ENCODE results near the gene NUP210L. TPM values are rescaled to one million over a fixed set of nuclear protein-coding genes. Genes with fewer than 3 reads are reported as not detected.
"Not testable (repeated sequence)": the region's sequence is repeated elsewhere in the genome, so short reads cannot be mapped to it uniquely, and the experiment has no call there.

NUP210L gene
- total RNA-seq, 2 experiments from 2014 or later, result 0.03 to 0.06 TPM

GRCh38 chr1:154093699-154094098 lies 61.2 kb downstream of the NUP210L start:
- CTCF ChIA-PET (ENCODE audit: unreplicated experiment), result no interaction called here
- BruUV-seq (replicated peaks), result no TSS peak
- intact Hi-C loops (cut with micrococcal nuclease; ENCODE audit: unreplicated experiment), result no loop called here
- H3K27ac ChIP-seq (ENCODE audit: low read depth, low read length, poor library complexity, severe bottlenecking), result no peak overlapping the region
- H4K20me1 ChIP-seq (ENCODE audit: insufficient read depth, low read length), result no peaks in the 10 kb centered on the region
- no peaks in the 10 kb centered on the region for H3K9me3 ChIP-seq (ENCODE audit: low read length)
- no peaks in the 10 kb centered on the region for H3K36me3 ChIP-seq (ENCODE audit: insufficient read depth, low read length)
- no peak overlapping the region for H3K4me3 ChIP-seq (ENCODE audit: low read depth, low read length, poor library complexity, severe bottlenecking)
- no peak for DNase-seq (ENCODE audit: low spot score)
- no peaks in the 10 kb centered on the region for H3K79me2 ChIP-seq (ENCODE audit: insufficient read depth, low read depth, low read length)
- no peak overlapping the region for H2AFZ ChIP-seq (ENCODE audit: low read length)
- POLR2A ChIA-PET, result no interaction called here
- no peaks in the 10 kb centered on the region for H3K4me1 ChIP-seq (ENCODE audit: insufficient read depth, low read length, poor library complexity, severe bottlenecking)
- TF ChIP-seq EZH2phosphoT487 (IDR thresholded peaks at IDR 0.05; ENCODE audit: borderline replicate concordance, low read depth, low read length), result no peak
- no peak for TF ChIP-seq CTCF (conservative IDR thresholded peaks at IDR 0.05; ENCODE audit: low read length)
- no peak overlapping the region for H3K4me2 ChIP-seq (ENCODE audit: low read length)
- H3K9me2 ChIP-seq (ENCODE audit: insufficient read depth, low read length), result no peaks in the 10 kb centered on the region

GRCh38 chr1:154091706-154092105 lies 63.2 kb downstream of the NUP210L start:
- no TSS peak for BruUV-seq (replicated peaks)
- Histone ChIP-seq H2AFZ (ENCODE audit: low read length) (no peak overlapping the region), H3K4me2 (ENCODE audit: low read length) (no peak overlapping the region), H3K36me3 (ENCODE audit: insufficient read depth, low read length) (no peaks in the 10 kb centered on the region), H4K20me1 (ENCODE audit: insufficient read depth, low read length) (no peaks in the 10 kb centered on the region), H3K9me3 (ENCODE audit: low read length) (no peaks in the 10 kb centered on the region), H3K27ac (ENCODE audit: low read depth, low read length, poor library complexity, severe bottlenecking) (no peak overlapping the region), H3K79me2 (ENCODE audit: insufficient read depth, low read depth, low read length) (no peaks in the 10 kb centered on the region), H3K4me1 (ENCODE audit: insufficient read depth, low read length, poor library complexity, severe bottlenecking) (no peaks in the 10 kb centered on the region), H3K4me3 (ENCODE audit: low read depth, low read length, poor library complexity, severe bottlenecking) (no peak overlapping the region), H3K9me2 (ENCODE audit: insufficient read depth, low read length) (no peaks in the 10 kb centered on the region)
- intact Hi-C loops (cut with micrococcal nuclease; ENCODE audit: unreplicated experiment), result no loop called here
- no peak for DNase-seq (ENCODE audit: low spot score)
- TF ChIP-seq CTCF (conservative IDR thresholded peaks at IDR 0.05; ENCODE audit: low read length) (no peak), EZH2phosphoT487 (IDR thresholded peaks at IDR 0.05; ENCODE audit: borderline replicate concordance, low read depth, low read length) (no peak)
- ChIA-PET POLR2A (no interaction called here), CTCF (ENCODE audit: unreplicated experiment) (no interaction called here)

- ChIA-PET CTCF (ENCODE audit: unreplicated experiment) (no interaction called here), POLR2A (no interaction called here)
- no peaks in the 10 kb centered on the region for H4K20me1 ChIP-seq (ENCODE audit: insufficient read depth, low read length)
- no peak overlapping the region for H3K4me3 ChIP-seq (ENCODE audit: low read depth, low read length, poor library complexity, severe bottlenecking)
- no peaks in the 10 kb centered on the region for H3K4me1 ChIP-seq (ENCODE audit: insufficient read depth, low read length, poor library complexity, severe bottlenecking)
- DNase-seq (ENCODE audit: low spot score), result no peak
- no peaks in the 10 kb centered on the region for H3K36me3 ChIP-seq (ENCODE audit: insufficient read depth, low read length)
- TF ChIP-seq EZH2phosphoT487 (IDR thresholded peaks at IDR 0.05; ENCODE audit: borderline replicate concordance, low read depth, low read length), result no peak
- TF ChIP-seq CTCF (conservative IDR thresholded peaks at IDR 0.05; ENCODE audit: low read length), result no peak
- H3K9me2 ChIP-seq (ENCODE audit: insufficient read depth, low read length), result no peaks in the 10 kb centered on the region
- H3K4me2 ChIP-seq (ENCODE audit: low read length), result no peak overlapping the region
- H3K27ac ChIP-seq (ENCODE audit: low read depth, low read length, poor library complexity, severe bottlenecking), result no peak overlapping the region
- BruUV-seq (replicated peaks), result no TSS peak
- peaks cover 3% of the 10 kb centered on the region; the same call in 1 of the 2 replicates for H3K9me3 ChIP-seq (ENCODE audit: low read length)
- no peaks in the 10 kb centered on the region for H3K79me2 ChIP-seq (ENCODE audit: insufficient read depth, low read depth, low read length)
- H2AFZ ChIP-seq (ENCODE audit: low read length), result no peak overlapping the region
- intact Hi-C loops (cut with micrococcal nuclease; ENCODE audit: unreplicated experiment), result no loop called here
Measured at GRCh38 chr1:154087574-154087973, 67.3 kb downstream of the NUP210L start.

- BruUV-seq (replicated peaks); H3K4me3 ChIP-seq (ENCODE audit: low read depth, low read length, poor library complexity, severe bottlenecking); H3K36me3 ChIP-seq (ENCODE audit: insufficient read depth, low read length); H3K27ac ChIP-seq (ENCODE audit: low read depth, low read length, poor library complexity, severe bottlenecking); POLR2A ChIA-PET; H4K20me1 ChIP-seq (ENCODE audit: insufficient read depth, low read length); H3K9me3 ChIP-seq (ENCODE audit: low read length); H2AFZ ChIP-seq (ENCODE audit: low read length); CTCF ChIA-PET (ENCODE audit: unreplicated experiment); DNase-seq (ENCODE audit: low spot score); intact Hi-C loops (cut with micrococcal nuclease; ENCODE audit: unreplicated experiment); H3K4me2 ChIP-seq (ENCODE audit: low read length); H3K4me1 ChIP-seq (ENCODE audit: insufficient read depth, low read length, poor library complexity, severe bottlenecking); H3K79me2 ChIP-seq (ENCODE audit: insufficient read depth, low read depth, low read length); H3K9me2 ChIP-seq (ENCODE audit: insufficient read depth, low read length): not testable (repeated sequence)
Measured at GRCh38 chr1:154083057-154083456, 71.8 kb downstream of the NUP210L start.
